Measurements from ENCODE around the gene EVA1B.

DNA sequence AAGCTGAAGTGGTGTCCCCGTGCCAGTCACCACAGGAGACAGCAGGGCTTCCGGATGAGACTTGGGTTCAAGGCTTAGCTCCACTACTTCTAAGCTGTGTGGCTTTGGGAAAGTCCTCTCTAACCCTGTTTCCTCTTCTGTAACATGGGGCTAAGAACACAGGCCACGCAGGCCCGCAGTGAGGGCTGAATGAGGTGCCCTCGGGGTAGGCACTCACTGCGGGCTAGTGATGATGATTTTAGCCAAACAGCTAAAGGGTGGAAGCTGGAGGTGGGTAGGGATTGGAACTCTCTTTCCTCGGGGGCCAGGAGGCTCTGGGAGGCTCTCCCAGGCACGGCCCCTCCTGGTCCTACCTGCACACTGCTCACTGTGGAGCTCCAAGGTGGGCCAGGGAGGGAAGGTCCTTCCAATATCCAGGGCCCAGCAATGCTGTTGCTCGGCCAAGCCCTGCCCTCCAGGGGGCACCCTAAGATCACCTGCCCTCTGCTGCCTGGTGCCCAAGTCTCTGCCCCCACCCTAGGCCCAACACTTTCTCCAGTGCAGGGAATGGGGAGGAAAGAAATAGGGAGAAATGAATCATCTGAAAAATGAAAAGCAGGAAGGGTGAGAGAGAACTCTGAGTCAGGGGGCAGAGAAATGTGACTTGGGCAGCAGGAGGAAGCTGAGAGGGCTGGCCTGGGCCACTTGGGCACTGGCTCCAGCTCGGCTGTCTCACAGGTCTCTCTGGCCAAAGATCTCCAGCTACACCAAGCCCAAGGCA, 19.2 kb upstream of the EVA1B start:
- TF ChIP-seq MAFK (IDR thresholded peaks at IDR 0.05; ENCODE audit: low read depth, low read length) (no peak), POLR2A (IDR thresholded peaks at IDR 0.05; ENCODE audit: low read depth, low read length) (no peak)
- TF ChIP-seq, protein P1, sequence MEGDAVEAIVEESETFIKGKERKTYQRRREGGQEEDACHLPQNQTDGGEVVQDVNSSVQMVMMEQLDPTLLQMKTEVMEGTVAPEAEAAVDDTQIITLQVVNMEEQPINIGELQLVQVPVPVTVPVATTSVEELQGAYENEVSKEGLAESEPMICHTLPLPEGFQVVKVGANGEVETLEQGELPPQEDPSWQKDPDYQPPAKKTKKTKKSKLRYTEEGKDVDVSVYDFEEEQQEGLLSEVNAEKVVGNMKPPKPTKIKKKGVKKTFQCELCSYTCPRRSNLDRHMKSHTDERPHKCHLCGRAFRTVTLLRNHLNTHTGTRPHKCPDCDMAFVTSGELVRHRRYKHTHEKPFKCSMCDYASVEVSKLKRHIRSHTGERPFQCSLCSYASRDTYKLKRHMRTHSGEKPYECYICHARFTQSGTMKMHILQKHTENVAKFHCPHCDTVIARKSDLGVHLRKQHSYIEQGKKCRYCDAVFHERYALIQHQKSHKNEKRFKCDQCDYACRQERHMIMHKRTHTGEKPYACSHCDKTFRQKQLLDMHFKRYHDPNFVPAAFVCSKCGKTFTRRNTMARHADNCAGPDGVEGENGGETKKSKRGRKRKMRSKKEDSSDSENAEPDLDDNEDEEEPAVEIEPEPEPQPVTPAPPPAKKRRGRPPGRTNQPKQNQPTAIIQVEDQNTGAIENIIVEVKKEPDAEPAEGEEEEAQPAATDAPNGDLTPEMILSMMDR (conservative IDR thresholded peaks at IDR 0.05; ENCODE audit: low read depth, low read length) = peak; percentile 80
- TF ChIP-seq, protein P2, sequence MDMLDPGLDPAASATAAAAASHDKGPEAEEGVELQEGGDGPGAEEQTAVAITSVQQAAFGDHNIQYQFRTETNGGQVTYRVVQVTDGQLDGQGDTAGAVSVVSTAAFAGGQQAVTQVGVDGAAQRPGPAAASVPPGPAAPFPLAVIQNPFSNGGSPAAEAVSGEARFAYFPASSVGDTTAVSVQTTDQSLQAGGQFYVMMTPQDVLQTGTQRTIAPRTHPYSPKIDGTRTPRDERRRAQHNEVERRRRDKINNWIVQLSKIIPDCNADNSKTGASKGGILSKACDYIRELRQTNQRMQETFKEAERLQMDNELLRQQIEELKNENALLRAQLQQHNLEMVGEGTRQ (IDR thresholded peaks at IDR 0.05; ENCODE audit: low read depth, low read length) = no peak

Measured in IMR-90 (cell line).